Skeletal muscle satellite cell (primary cell): ENCODE measurements around the gene GJC3. TPM values are rescaled to one million over a fixed set of nuclear protein-coding genes. Genes with fewer than 3 reads are reported as not detected.
"Not testable (repeated sequence)": the region's sequence is repeated elsewhere in the genome, so short reads cannot be mapped to it uniquely, and the experiment has no call there.

ENCODE experiments used
- H3K27me3 ChIP-seq: 2 replicates; pipeline ENCODE4 v1.7.0; 2013; ENCODE audit warnings: low read length; ENCODE audit not compliant: control insufficient read depth, insufficient read depth
- H3K36me3 ChIP-seq: 2 replicates; pipeline ENCODE4 v1.7.0; 2013; ENCODE audit warnings: mild to moderate bottlenecking, control low read depth, low read length; ENCODE audit not compliant: insufficient read depth
- H3K4me1 ChIP-seq: 2 replicates; pipeline ENCODE4 v1.7.0; 2013; ENCODE audit warnings: low read length; ENCODE audit not compliant: control insufficient read depth, insufficient read depth
- H3K4me2 ChIP-seq: 2 replicates; pipeline ENCODE4 v1.7.0; 2013; ENCODE audit warnings: mild to moderate bottlenecking, low read length
- H3K4me3 ChIP-seq: 2 replicates; pipeline ENCODE4 v1.7.0; 2013; ENCODE audit warnings: low read length
- H3K9ac ChIP-seq: 2 replicates; pipeline ENCODE4 v1.7.0; 2013; ENCODE audit warnings: mild to moderate bottlenecking, low read depth, low read length, moderate library complexity
- H3K9me3 ChIP-seq: replicated peaks from 2 replicates; pipeline ENCODE4 v1.7.0; 2013; ENCODE audit warnings: mild to moderate bottlenecking, control low read depth, low read length
- total RNA-seq: library from RNA; depleted of rRNA; stranded (reverse); fragments of >200 nt; gene quantifications from 2 replicates; pipeline ENCODE4 v1.2.3, GENCODE V29; 2012; rRNA removed

GJC3 gene
- total RNA-seq, result 0.25 TPM in 1 of 2 replicates, not detected in the other

- H3K9ac ChIP-seq, result no peak within 1 kb of the TSS
- H3K4me1 ChIP-seq, result peaks cover 4% of the 10 kb centered on the region
- H3K27me3 ChIP-seq, result peaks cover 44% of the 10 kb centered on the region
- no peaks in the 10 kb centered on the region for H3K36me3 ChIP-seq
- no peaks in the 10 kb centered on the region for H3K9me3 ChIP-seq
- peak within 1 kb of the TSS; percentile 61 for H3K4me3 ChIP-seq
- H3K4me2 ChIP-seq, result peak within 1 kb of the TSS; percentile 82
These were observed at the start of gene GJC3 for GRCh38 chr7:99928994-99929729. Gene GJC3, minus strand, starts transcription at chr7:99929620. Its CDS starts 0 bp downstream, at chr7:99929620.

GRCh38 chr7:99976626-99977025 lies 47.2 kb upstream of the GJC3 start:
- H3K4me3 ChIP-seq, result no peak overlapping the region
- H3K36me3 ChIP-seq, result no peaks in the 10 kb centered on the region
- H3K4me2 ChIP-seq, result no peak overlapping the region
- H3K27me3 ChIP-seq, result peaks cover 33% of the 10 kb centered on the region
- H3K4me1 ChIP-seq, result no peaks in the 10 kb centered on the region
- H3K9ac ChIP-seq, result no peak overlapping the region
- H3K9me3 ChIP-seq, result no peaks in the 10 kb centered on the region

GRCh38 chr7:99975782-99976521 lies 46.5 kb upstream of the GJC3 start, which contains the start of gene AZGP1:
Gene AZGP1, minus strand, starts transcription at chr7:99976031. Its CDS starts 11 bp downstream, at chr7:99976020.
- H3K9me3 ChIP-seq, result no peaks in the 10 kb centered on the region

GRCh38 chr7:99974681-99975080 lies 45.3 kb upstream of the GJC3 start:
- Histone ChIP-seq H3K4me1 (no peaks in the 10 kb centered on the region), H3K36me3 (no peaks in the 10 kb centered on the region), H3K4me2 (no peak overlapping the region), H3K9ac (no peak overlapping the region), H3K9me3 (no peaks in the 10 kb centered on the region), H3K27me3 (peaks cover 39% of the 10 kb centered on the region), H3K4me3 (no peak overlapping the region)

More at GRCh38 chr7:99975782-99976521, 46.5 kb upstream of the GJC3 start, which contains the start of gene AZGP1:
- Histone ChIP-seq H3K4me2 (no peak within 1 kb of the TSS), H3K36me3 (no peaks in the 10 kb centered on the region), H3K9ac (no peak within 1 kb of the TSS), H3K4me1 (no peaks in the 10 kb centered on the region), H3K27me3 (peaks cover 33% of the 10 kb centered on the region), H3K4me3 (no peak within 1 kb of the TSS)

GRCh38 chr7:99973817-99974216 lies 44.4 kb upstream of the GJC3 start:
- H3K4me3 ChIP-seq, H3K36me3 ChIP-seq, H3K9me3 ChIP-seq, H3K4me1 ChIP-seq, H3K9ac ChIP-seq, H3K4me2 ChIP-seq: not testable (repeated sequence)
- H3K27me3 ChIP-seq, result peaks cover 43% of the 10 kb centered on the region

- H3K4me3 ChIP-seq, result no peak overlapping the region
These were observed 41.8 kb upstream of the GJC3 start for GRCh38 chr7:99971242-99971641.

GRCh38 chr7:99969813-99970212 lies 40.4 kb upstream of the GJC3 start:
- H3K9ac ChIP-seq, H3K4me1 ChIP-seq, H3K4me3 ChIP-seq, H3K36me3 ChIP-seq, H3K4me2 ChIP-seq, H3K9me3 ChIP-seq: not testable (repeated sequence)
- peaks cover 37% of the 10 kb centered on the region for H3K27me3 ChIP-seq

More at GRCh38 chr7:99971242-99971641, 41.8 kb upstream of the GJC3 start:
- no peaks in the 10 kb centered on the region for H3K9me3 ChIP-seq
- H3K4me2 ChIP-seq, result no peak overlapping the region
- no peak overlapping the region for H3K9ac ChIP-seq
- no peaks in the 10 kb centered on the region for H3K36me3 ChIP-seq
- H3K4me1 ChIP-seq, result no peaks in the 10 kb centered on the region
- peaks cover 43% of the 10 kb centered on the region for H3K27me3 ChIP-seq

GRCh38 chr7:99969298-99969697 lies 39.9 kb upstream of the GJC3 start:
- peaks cover 40% of the 10 kb centered on the region for H3K27me3 ChIP-seq
- H3K9me3 ChIP-seq, result no peaks in the 10 kb centered on the region
- H3K4me1 ChIP-seq, result no peaks in the 10 kb centered on the region
- no peak overlapping the region for H3K4me3 ChIP-seq
- no peaks in the 10 kb centered on the region for H3K36me3 ChIP-seq
- H3K9ac ChIP-seq, result no peak overlapping the region
- H3K4me2 ChIP-seq, result no peak overlapping the region

GRCh38 chr7:99958564-99959227 lies 29.3 kb upstream of the GJC3 start:
- Histone ChIP-seq H3K9ac (no peak overlapping the region), H3K9me3 (no peaks in the 10 kb centered on the region), H3K27me3 (peaks cover 40% of the 10 kb centered on the region), H3K4me1 (no peaks in the 10 kb centered on the region), H3K4me3 (no peak overlapping the region), H3K4me2 (no peak overlapping the region), H3K36me3 (no peaks in the 10 kb centered on the region)

GRCh38 chr7:99955247-99955646 lies 25.8 kb upstream of the GJC3 start:
- Histone ChIP-seq H3K9ac (no peak overlapping the region), H3K4me2 (no peak overlapping the region), H3K36me3 (no peaks in the 10 kb centered on the region), H3K9me3 (no peaks in the 10 kb centered on the region), H3K4me3 (no peak overlapping the region), H3K4me1 (no peaks in the 10 kb centered on the region), H3K27me3 (peaks cover 26% of the 10 kb centered on the region)

- not testable (repeated sequence) for H3K4me2 ChIP-seq, H3K36me3 ChIP-seq, H3K9me3 ChIP-seq, H3K4me1 ChIP-seq, H3K9ac ChIP-seq, H3K4me3 ChIP-seq
- H3K27me3 ChIP-seq, result peaks cover 20% of the 10 kb centered on the region
These were observed 25.2 kb upstream of the GJC3 start for GRCh38 chr7:99954643-99955042.
